ENCODE measurements around the gene SIRT2.
"Not testable (repeated sequence)": the region's sequence is repeated elsewhere in the genome, so short reads cannot be mapped to it uniquely, and the experiment has no call there.

Gene SIRT2

GRCh38 chr19:38893341-38893771 lies 6.1 kb downstream of the SIRT2 start:
- TF ChIP-seq CTCF (conservative IDR thresholded peaks at IDR 0.05; ENCODE audit: control insufficient read depth, insufficient read depth, low read depth, low read length): no peak
- DNase-seq (ENCODE audit: low read depth): no peak
- H3K4me3 ChIP-seq (ENCODE audit: control insufficient read depth, low read depth, low read length): no peak overlapping the region

GRCh38 chr19:38892841-38893240 lies 6.6 kb downstream of the SIRT2 start:
- TF ChIP-seq CTCF (conservative IDR thresholded peaks at IDR 0.05; ENCODE audit: control insufficient read depth, insufficient read depth, low read depth, low read length): no peak
- DNase-seq (ENCODE audit: low read depth): no peak
- no peak overlapping the region for H3K4me3 ChIP-seq (ENCODE audit: control insufficient read depth, low read depth, low read length)

- no peak overlapping the region for H3K4me3 ChIP-seq (ENCODE audit: control insufficient read depth, low read depth, low read length)
- TF ChIP-seq CTCF (conservative IDR thresholded peaks at IDR 0.05; ENCODE audit: control insufficient read depth, insufficient read depth, low read depth, low read length): no peak
- DNase-seq (ENCODE audit: low read depth): no peak
Measured at GRCh38 chr19:38891771-38892170, 7.6 kb downstream of the SIRT2 start.

- DNase-seq (ENCODE audit: low read depth): no peak
- no peak for TF ChIP-seq CTCF (conservative IDR thresholded peaks at IDR 0.05; ENCODE audit: control insufficient read depth, insufficient read depth, low read depth, low read length)
- H3K4me3 ChIP-seq (ENCODE audit: control insufficient read depth, low read depth, low read length): no peak overlapping the region
Measured at GRCh38 chr19:38890686-38891085, 8.7 kb downstream of the SIRT2 start.

- no peak for DNase-seq (ENCODE audit: low read depth)
Measured at GRCh38 chr19:38889803-38890202, 9.6 kb downstream of the SIRT2 start.

GRCh38 chr19:38888876-38889275 lies 10.5 kb downstream of the SIRT2 start:
- no peak for TF ChIP-seq CTCF (conservative IDR thresholded peaks at IDR 0.05; ENCODE audit: control insufficient read depth, insufficient read depth, low read depth, low read length)
- no peak overlapping the region for H3K4me3 ChIP-seq (ENCODE audit: control insufficient read depth, low read depth, low read length)
- DNase-seq (ENCODE audit: low read depth): no peak

More at GRCh38 chr19:38889803-38890202, 9.6 kb downstream of the SIRT2 start:
- no peak overlapping the region for H3K4me3 ChIP-seq (ENCODE audit: control insufficient read depth, low read depth, low read length)
- no peak for TF ChIP-seq CTCF (conservative IDR thresholded peaks at IDR 0.05; ENCODE audit: control insufficient read depth, insufficient read depth, low read depth, low read length)

GRCh38 chr19:38884691-38885090 lies 14.7 kb downstream of the SIRT2 start:
- H3K4me3 ChIP-seq (ENCODE audit: control insufficient read depth, low read depth, low read length); DNase-seq (ENCODE audit: low read depth): not testable (repeated sequence)
